Measurements from ENCODE around the gene PURA. TPM values are rescaled to one million over a fixed set of nuclear protein-coding genes. Genes with fewer than 3 reads are reported as not detected.

PURA gene
- total and polyA plus RNA-seq, 10 donors, result 2.8 to 36.2 (median 23.1) TPM

DNA sequence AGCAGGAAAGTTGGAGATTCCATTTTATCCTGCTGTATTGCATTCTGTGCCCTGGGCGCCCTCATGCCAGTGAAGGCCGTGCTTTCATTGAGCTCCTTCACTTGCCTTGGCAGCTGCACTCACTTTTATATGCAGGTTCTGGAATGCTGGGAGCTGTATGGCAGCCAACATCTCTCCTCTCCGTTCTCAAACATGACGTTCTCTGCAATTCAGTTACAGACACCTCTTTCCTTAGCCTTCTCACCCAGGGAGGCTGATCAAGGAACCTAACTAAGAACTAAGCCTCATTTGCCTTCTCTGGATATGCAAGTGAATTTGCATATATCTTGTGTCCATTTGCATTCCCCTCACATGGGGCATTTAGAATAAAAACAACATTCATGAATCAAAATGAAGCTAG lies 29.4 kb upstream of the PURA start:
- Histone ChIP-seq H3K27me3 (replicated peaks in 1 of 7) (peaks cover 0 to 25% (median 0%) of the 10 kb centered on the region in 7 donors), H3K27ac (no peak overlapping the region), H3K4me3 (no peak overlapping the region), H3K4me1 (no peaks in the 10 kb centered on the region), H3K9me3 (peaks cover 0 to 6% (median 3%) of the 10 kb centered on the region in 8 donors), H3K36me3 (no peaks in the 10 kb centered on the region)
- intact Hi-C loops (cut with DNase I; ENCODE audit: low total_unique reads), result no loop called here
- 49 to 61% (median 58%) methylated on average over 4 of the region's 4 CpGs for WGBS, 5 donors
- TF ChIP-seq POLR2AphosphoS5 (IDR thresholded peaks at IDR 0.05) (no peak), POLR2A (IDR thresholded peaks at IDR 0.05) (no peak)
- TF ChIP-seq, protein P1, sequence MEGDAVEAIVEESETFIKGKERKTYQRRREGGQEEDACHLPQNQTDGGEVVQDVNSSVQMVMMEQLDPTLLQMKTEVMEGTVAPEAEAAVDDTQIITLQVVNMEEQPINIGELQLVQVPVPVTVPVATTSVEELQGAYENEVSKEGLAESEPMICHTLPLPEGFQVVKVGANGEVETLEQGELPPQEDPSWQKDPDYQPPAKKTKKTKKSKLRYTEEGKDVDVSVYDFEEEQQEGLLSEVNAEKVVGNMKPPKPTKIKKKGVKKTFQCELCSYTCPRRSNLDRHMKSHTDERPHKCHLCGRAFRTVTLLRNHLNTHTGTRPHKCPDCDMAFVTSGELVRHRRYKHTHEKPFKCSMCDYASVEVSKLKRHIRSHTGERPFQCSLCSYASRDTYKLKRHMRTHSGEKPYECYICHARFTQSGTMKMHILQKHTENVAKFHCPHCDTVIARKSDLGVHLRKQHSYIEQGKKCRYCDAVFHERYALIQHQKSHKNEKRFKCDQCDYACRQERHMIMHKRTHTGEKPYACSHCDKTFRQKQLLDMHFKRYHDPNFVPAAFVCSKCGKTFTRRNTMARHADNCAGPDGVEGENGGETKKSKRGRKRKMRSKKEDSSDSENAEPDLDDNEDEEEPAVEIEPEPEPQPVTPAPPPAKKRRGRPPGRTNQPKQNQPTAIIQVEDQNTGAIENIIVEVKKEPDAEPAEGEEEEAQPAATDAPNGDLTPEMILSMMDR (IDR thresholded peaks at IDR 0.05 in 8 of 11, conservative IDR thresholded peaks at IDR 0.05 in 3 of 11), result no peak
- no peak for DNase-seq

GRCh38 chr5:140090251-140090650 lies 23.7 kb upstream of the PURA start:
- TF ChIP-seq POLR2A (IDR thresholded peaks at IDR 0.05) (no peak), POLR2AphosphoS5 (IDR thresholded peaks at IDR 0.05) (no peak)
- TF ChIP-seq, protein P1 (IDR thresholded peaks at IDR 0.05 in 8 of 11, conservative IDR thresholded peaks at IDR 0.05 in 3 of 11), result no peak
- WGBS, 5 donors, result 86 to 96% (median 90%) methylated on average over 1 of the region's 1 CpG

DNA sequence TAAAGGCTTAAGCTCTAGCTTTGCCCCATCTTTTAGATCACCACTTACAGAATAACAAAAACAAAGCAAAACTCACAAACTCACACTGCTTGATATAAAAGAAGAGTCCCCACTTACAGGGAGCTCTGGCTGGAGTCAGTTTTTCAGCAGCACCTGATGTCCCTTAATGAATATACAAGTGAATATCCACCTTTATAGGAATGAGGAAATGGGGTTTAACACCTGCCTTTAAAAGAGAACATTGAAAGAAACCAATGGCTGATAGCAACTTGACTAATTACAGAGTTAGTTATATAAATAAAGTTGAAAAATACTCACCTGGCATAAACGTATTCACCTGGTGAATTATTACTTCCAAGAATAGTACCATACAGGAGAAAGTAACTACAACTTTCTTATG lies 20.7 kb upstream of the PURA start:
- WGBS, 5 donors, result 54 to 77% (median 61%) methylated on average over 1 of the region's 1 CpG
- TF ChIP-seq POLR2A (IDR thresholded peaks at IDR 0.05), result no peak
- H3K36me3 ChIP-seq, result no peaks in the 10 kb centered on the region

More at GRCh38 chr5:140090251-140090650, 23.7 kb upstream of the PURA start:
- Histone ChIP-seq H3K9me3 (peaks cover 4 to 27% (median 20%) of the 10 kb centered on the region in 8 donors), H3K27me3 (replicated peaks in 1 of 7) (peaks cover 0 to 6% (median 0%) of the 10 kb centered on the region in 7 donors), H3K4me1 (no peaks in the 10 kb centered on the region), H3K36me3 (no peaks in the 10 kb centered on the region), H3K27ac (no peak overlapping the region), H3K4me3 (no peak overlapping the region)
- intact Hi-C loops (cut with DNase I; ENCODE audit: low total_unique reads), result no loop called here
- no peak for DNase-seq

DNA sequence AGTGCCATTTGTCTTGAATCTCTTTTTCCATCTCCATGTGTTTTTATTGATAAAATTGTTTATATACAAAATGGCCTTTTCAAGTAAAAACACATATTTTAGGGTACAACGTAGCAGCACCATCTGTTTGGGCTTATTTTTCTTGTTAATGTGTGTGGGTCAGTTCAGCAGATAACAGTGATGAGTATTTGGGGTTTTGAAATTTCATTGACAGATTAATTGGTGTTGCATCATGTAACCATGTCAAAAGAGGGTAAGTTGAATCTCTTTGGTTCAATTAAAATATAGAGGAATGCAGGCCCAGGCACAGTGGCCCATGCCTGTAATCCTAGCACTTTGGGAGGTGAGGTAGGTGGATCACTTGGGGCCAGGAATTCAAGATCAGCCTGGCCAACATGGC lies 20.0 kb upstream of the PURA start:
- Histone ChIP-seq H3K4me1 (no peaks in the 10 kb centered on the region), H3K4me3 (no peak overlapping the region), H3K9me3 (peaks cover 4 to 27% (median 20%) of the 10 kb centered on the region in 8 donors), H3K27me3 (replicated peaks in 1 of 7) (no peaks in the 10 kb centered on the region), H3K36me3 (no peaks in the 10 kb centered on the region), H3K27ac (no peak overlapping the region)
- no peak for TF ChIP-seq POLR2A (IDR thresholded peaks at IDR 0.05)
- TF ChIP-seq, protein P1 (IDR thresholded peaks at IDR 0.05 in 8 of 11, conservative IDR thresholded peaks at IDR 0.05 in 3 of 11), result no peak
- TF ChIP-seq POLR2AphosphoS5 (IDR thresholded peaks at IDR 0.05), result no peak
- DNase-seq, result no peak
- intact Hi-C loops (cut with DNase I; ENCODE audit: low total_unique reads), result no loop called here
- WGBS, 5 donors, result 73 to 78% (median 77%) methylated on average over 1 of the region's 1 CpG

More for the DNA sequence above, 20.7 kb upstream of the PURA start:
- Histone ChIP-seq H3K4me1 (no peaks in the 10 kb centered on the region), H3K9me3 (peaks cover 4 to 27% (median 20%) of the 10 kb centered on the region in 8 donors), H3K27ac (no peak overlapping the region), H3K4me3 (no peak overlapping the region), H3K27me3 (replicated peaks in 1 of 7) (no peaks in the 10 kb centered on the region)
- DNase-seq, result no peak
- intact Hi-C loops (cut with DNase I; ENCODE audit: low total_unique reads), result no loop called here

DNA sequence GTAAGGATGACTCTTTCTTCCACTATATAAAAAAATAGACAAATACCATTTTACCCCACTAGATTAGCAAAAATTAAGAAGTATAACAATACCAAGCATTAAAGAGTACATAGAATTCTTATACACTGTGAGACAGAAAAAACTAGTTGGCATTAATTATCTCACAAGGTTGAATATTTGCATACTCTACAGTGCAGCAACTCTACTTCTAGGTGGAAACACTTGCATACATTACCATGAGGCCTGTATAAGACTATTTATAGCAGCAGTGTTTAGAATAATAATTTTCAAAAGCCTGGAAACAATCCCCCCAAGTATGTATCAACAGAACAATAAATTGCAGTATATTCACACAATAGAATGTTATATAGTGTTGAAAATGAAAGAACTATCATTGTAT lies 19.0 kb upstream of the PURA start:
- intact Hi-C loops (cut with DNase I; ENCODE audit: low total_unique reads), result no loop called here
- Histone ChIP-seq H3K36me3 (no peaks in the 10 kb centered on the region), H3K27me3 (replicated peaks in 1 of 7) (no peaks in the 10 kb centered on the region), H3K9me3 (peaks cover 4 to 17% (median 13%) of the 10 kb centered on the region in 8 donors), H3K4me3 (no peak overlapping the region), H3K4me1 (no peaks in the 10 kb centered on the region), H3K27ac (no peak overlapping the region)
- TF ChIP-seq POLR2A (IDR thresholded peaks at IDR 0.05), result no peak
- no peak for DNase-seq

Measured in spleen (tissue), 11 donors.